Neural progenitor cell (in vitro differentiated cells): Measurements from ENCODE around the gene ARHGAP40.

Source experiments
- EZH2 ChIP-seq: fragments of 200-600 bp; sonication (generic); IDR thresholded peaks from 2 replicates; pipeline ENCODE4 v1.6.1; 2017; ENCODE audit warnings: antibody characterized with exemption, mild to moderate bottlenecking, moderate library complexity
- EZH2phosphoT487 ChIP-seq: fragments of 200-600 bp; sonication (generic); IDR thresholded peaks from 2 replicates; pipeline ENCODE4 v1.6.1; 2017; ENCODE audit warnings: antibody characterized with exemption
- TF ChIP-seq, protein P1 (sequence below): fragments of 200-600 bp; sonication (generic); IDR thresholded peaks from 2 replicates; pipeline ENCODE4 v1.5.1; 2017; ENCODE audit warnings: antibody characterized with exemption, mild to moderate bottlenecking

DNA sequence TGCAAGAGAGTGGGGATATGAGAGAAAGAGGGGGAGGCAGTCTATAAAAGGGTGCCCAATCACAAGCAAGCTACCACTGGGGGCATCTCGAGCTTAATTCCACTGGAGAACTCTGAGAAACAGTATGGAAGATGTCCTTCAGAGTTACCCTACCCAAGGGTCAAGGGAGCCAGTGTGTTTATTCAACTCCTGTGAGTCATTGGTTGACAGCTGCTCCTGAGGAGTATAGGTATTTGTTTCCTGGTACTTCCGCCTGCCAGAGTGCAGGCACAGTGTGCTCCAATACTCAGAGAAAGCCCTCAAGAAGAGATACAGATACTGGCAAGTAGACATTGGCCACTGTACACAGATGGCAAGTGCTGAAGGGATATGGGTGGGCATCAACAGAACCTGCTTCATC lies 49.5 kb downstream of the ARHGAP40 start:
- TF ChIP-seq, protein P1, sequence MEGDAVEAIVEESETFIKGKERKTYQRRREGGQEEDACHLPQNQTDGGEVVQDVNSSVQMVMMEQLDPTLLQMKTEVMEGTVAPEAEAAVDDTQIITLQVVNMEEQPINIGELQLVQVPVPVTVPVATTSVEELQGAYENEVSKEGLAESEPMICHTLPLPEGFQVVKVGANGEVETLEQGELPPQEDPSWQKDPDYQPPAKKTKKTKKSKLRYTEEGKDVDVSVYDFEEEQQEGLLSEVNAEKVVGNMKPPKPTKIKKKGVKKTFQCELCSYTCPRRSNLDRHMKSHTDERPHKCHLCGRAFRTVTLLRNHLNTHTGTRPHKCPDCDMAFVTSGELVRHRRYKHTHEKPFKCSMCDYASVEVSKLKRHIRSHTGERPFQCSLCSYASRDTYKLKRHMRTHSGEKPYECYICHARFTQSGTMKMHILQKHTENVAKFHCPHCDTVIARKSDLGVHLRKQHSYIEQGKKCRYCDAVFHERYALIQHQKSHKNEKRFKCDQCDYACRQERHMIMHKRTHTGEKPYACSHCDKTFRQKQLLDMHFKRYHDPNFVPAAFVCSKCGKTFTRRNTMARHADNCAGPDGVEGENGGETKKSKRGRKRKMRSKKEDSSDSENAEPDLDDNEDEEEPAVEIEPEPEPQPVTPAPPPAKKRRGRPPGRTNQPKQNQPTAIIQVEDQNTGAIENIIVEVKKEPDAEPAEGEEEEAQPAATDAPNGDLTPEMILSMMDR: no peak
- TF ChIP-seq EZH2: no peak
- TF ChIP-seq EZH2phosphoT487: no peak
